ENCODE data around the gene C10orf62. TPM values are rescaled to one million over a fixed set of nuclear protein-coding genes. Genes with fewer than 3 reads are reported as not detected.

Gene C10orf62
- total RNA-seq, 6 experiments from 2014 or later = 1.2 to 4.1 (median 2.2) TPM; not detected in 1

GRCh38 chr10:97567891-97568290 lies 21.6 kb upstream of the C10orf62 start:
- no peak for TF ChIP-seq POLR2A (IDR thresholded peaks at IDR 0.05)
- no peak for TF ChIP-seq CTCF (IDR thresholded peaks at IDR 0.05)
- peaks cover 0 to 8% (median 3%) of the 10 kb centered on the region in 4 donors for H3K4me1 ChIP-seq

DNA sequence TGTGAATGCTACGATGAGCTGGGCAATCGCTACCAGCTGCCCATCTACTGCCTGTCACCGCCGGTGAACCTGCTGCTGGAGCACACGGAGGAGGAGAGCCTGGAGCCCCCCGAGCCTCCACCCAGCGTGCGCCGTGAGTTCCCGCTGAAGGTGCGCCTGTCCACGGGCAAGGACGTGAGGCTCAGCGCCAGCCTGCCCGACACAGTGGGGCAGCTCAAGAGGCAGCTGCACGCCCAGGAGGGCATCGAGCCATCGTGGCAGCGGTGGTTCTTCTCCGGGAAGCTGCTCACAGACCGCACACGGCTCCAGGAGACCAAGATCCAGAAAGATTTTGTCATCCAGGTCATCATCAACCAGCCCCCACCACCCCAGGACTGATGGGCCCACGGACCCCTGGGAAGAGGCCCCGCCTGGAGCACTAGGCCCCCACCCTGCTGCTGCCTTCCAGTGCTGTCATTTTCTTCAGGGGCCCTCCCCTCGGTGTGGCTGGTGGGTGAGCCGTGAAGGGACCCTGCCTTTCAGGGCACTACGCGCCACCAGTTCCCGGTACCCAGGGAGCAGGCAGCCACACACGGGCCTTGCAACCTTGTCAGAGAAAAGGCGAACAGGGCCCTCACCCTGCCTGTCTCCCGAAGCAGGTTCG lies 19.3 kb upstream of the C10orf62 start:
- TF ChIP-seq POLR2A (IDR thresholded peaks at IDR 0.05) = no peak
- TF ChIP-seq CTCF (IDR thresholded peaks at IDR 0.05) = no peak
- no peak overlapping the region for H3K27ac ChIP-seq
- H3K4me1 ChIP-seq = peaks cover 0 to 18% (median 7%) of the 10 kb centered on the region in 4 donors
- peaks cover 0 to 14% (median 0%) of the 10 kb centered on the region in 4 donors for H3K36me3 ChIP-seq
- no peak overlapping the region for H3K4me3 ChIP-seq
- H3K27me3 ChIP-seq = no peaks in the 10 kb centered on the region
- H3K9me3 ChIP-seq = no peaks in the 10 kb centered on the region
- WGBS (ENCODE audit: insufficient coverage, low coverage, low lambda C conversion rate, missing lambda C conversion rate) = no CpG with 5 or more reads among the region's 33 CpGs
- ATAC-seq (no peak), DNase-seq (no peak)
- intact Hi-C loops (cut with DNase I) = no loop called here

More at GRCh38 chr10:97567891-97568290, 21.6 kb upstream of the C10orf62 start:
- 94% methylated on average over 8 of the region's 15 CpGs for WGBS (ENCODE audit: insufficient coverage, low coverage, low lambda C conversion rate, missing lambda C conversion rate)
- no peak for ATAC-seq
- DNase-seq = no peak
- no peaks in the 10 kb centered on the region for H3K27me3 ChIP-seq
- H3K27ac ChIP-seq = no peak overlapping the region
- peaks cover 0 to 14% (median 0%) of the 10 kb centered on the region in 4 donors for H3K36me3 ChIP-seq
- no peaks in the 10 kb centered on the region for H3K9me3 ChIP-seq
- intact Hi-C loops (cut with DNase I) = no loop called here
- no peak overlapping the region for H3K4me3 ChIP-seq

GRCh38 chr10:97570789-97571471 lies 18.6 kb upstream of the C10orf62 start:
- H3K36me3 ChIP-seq = peaks cover 0 to 14% (median 0%) of the 10 kb centered on the region in 4 donors
- no peaks in the 10 kb centered on the region for H3K27me3 ChIP-seq
- TF ChIP-seq POLR2A (IDR thresholded peaks at IDR 0.05) = no peak
- TF ChIP-seq CTCF (IDR thresholded peaks at IDR 0.05) = no peak
- DNase-seq (no peak), ATAC-seq (no peak)
- H3K4me3 ChIP-seq = no peak overlapping the region
- H3K9me3 ChIP-seq = no peaks in the 10 kb centered on the region
- no CpG with 5 or more reads among the region's 5 CpGs for WGBS (ENCODE audit: insufficient coverage, low coverage, low lambda C conversion rate, missing lambda C conversion rate)
- intact Hi-C loops (cut with DNase I) = no loop called here
- peaks cover 0 to 19% (median 8%) of the 10 kb centered on the region in 4 donors for H3K4me1 ChIP-seq
- no peak overlapping the region for H3K27ac ChIP-seq

- TF ChIP-seq POLR2A (IDR thresholded peaks at IDR 0.05) (no peak), CTCF (IDR thresholded peaks at IDR 0.05) (no peak)
- Histone ChIP-seq H3K4me3 (no peak overlapping the region), H3K36me3 (peaks cover 0 to 14% (median 0%) of the 10 kb centered on the region in 4 donors), H3K27me3 (no peaks in the 10 kb centered on the region), H3K9me3 (no peaks in the 10 kb centered on the region), H3K27ac (no peak overlapping the region), H3K4me1 (peaks cover 0 to 19% (median 8%) of the 10 kb centered on the region in 4 donors)
- WGBS (ENCODE audit: insufficient coverage, low coverage, low lambda C conversion rate, missing lambda C conversion rate) = 90% methylated on average over 2 of the region's 3 CpGs
- ATAC-seq (no peak), DNase-seq (no peak)
- intact Hi-C loops (cut with DNase I) = no loop called here
Observed at GRCh38 chr10:97571622-97572021, 17.9 kb upstream of the C10orf62 start.

Data from right lobe of liver (tissue), 6 donors.